Endothelial cell of umbilical vein (primary cell): ENCODE measurements around the gene OCA2. TPM values are rescaled to one million over a fixed set of nuclear protein-coding genes. Genes with fewer than 3 reads are reported as not detected.

Experiments
- BruUV-seq: library from RNA; stranded (reverse); fragments of 400-500 nt; replicated peaks from 2 replicates; lab custom pipeline; 2021; lab: Mats Ljungman, UMichigan
- CTCF ChIA-PET: fragments of 300-600, 350-600 bp; sonication (Branson Sonifier 250); formaldehyde crosslinking; loops from one replicate; lab custom pipeline; 2021; ENCODE audit warnings: antibody characterized with exemption, inconsistent platforms; lab: Charles Lee
- POLR2A ChIA-PET: fragments of 300-600, 350-600 bp; sonication (Branson Sonifier 250); formaldehyde crosslinking; loops from one replicate; lab custom pipeline; 2021; ENCODE audit warnings: antibody characterized with exemption, inconsistent platforms; lab: Charles Lee
- DNase-seq: peaks from one replicate; pipeline ENCODE4 v3.0.0-alpha.2; 2011; ENCODE audit warnings: low read depth, low spot score
- FAIRE-seq: peaks from 2 replicates; lab custom pipeline; 2011; peaks lifted over from hg19 to GRCh38; lab: Jason Lieb, UNC
- H2AFZ ChIP-seq: 2 replicates; pipeline ENCODE4 v1.6.0; 2012; ENCODE audit warnings: low read depth, low read length, control low read depth, inconsistent platforms
- H3K27ac ChIP-seq: 2 replicates; pipeline ENCODE4 v1.5.1; 2011; ENCODE audit warnings: low read depth, mild to moderate bottlenecking, control low read depth, low read length, moderate library complexity; ENCODE audit not compliant: insufficient read depth
- H3K27me3 ChIP-seq, 2 experiments: 2 replicates each; pipeline versions ENCODE4 v1.6.0 to v1.6.1; 2011; ENCODE audit warnings: low read length in 2 of 2, mixed read lengths in 1 of 2; ENCODE audit not compliant: control insufficient read depth in 2 of 2, insufficient read depth in 2 of 2
- H3K36me3 ChIP-seq, 2 experiments: 2 replicates in 1 of 2; 3 replicates in 1 of 2; pipeline ENCODE4 v1.5.1; 2011; ENCODE audit warnings: low read length in 2 of 2, mild to moderate bottlenecking in 1 of 2, moderate library complexity in 1 of 2; ENCODE audit not compliant: control insufficient read depth in 2 of 2, insufficient read depth in 2 of 2; ENCODE audit errors: extremely low read depth in 1 of 2
- H3K4me1 ChIP-seq: 3 replicates; pipeline ENCODE4 v1.5.1; 2011; ENCODE audit warnings: mild to moderate bottlenecking, low read length; ENCODE audit not compliant: control insufficient read depth, insufficient read depth; ENCODE audit errors: extremely low read depth
- H3K4me2 ChIP-seq: 2 replicates; pipeline ENCODE4 v1.6.1; 2011; ENCODE audit warnings: low read length, control low read depth, mixed read lengths; ENCODE audit not compliant: insufficient read depth
- H3K4me3 ChIP-seq, 3 experiments: fragments of 200-600 bp in 1 of 3; sonication (generic), shearing (Covaris generic) in 1 of 3; replicated peaks in 1 of 3; 2 replicates each; pipeline ENCODE4 v1.5.1; 2011 to 2016; ENCODE audit warnings: control low read depth in 3 of 3, low read length in 3 of 3, mild to moderate bottlenecking in 2 of 3, inconsistent platforms in 1 of 3, low read depth in 1 of 3, moderate library complexity in 1 of 3; ENCODE audit not compliant: insufficient read depth in 1 of 3
- H3K79me2 ChIP-seq: 2 replicates; pipeline ENCODE4 v1.6.0; 2012; ENCODE audit warnings: low read length, inconsistent platforms; ENCODE audit not compliant: control insufficient read depth, insufficient read depth
- H3K9ac ChIP-seq: replicated peaks from 2 replicates; pipeline ENCODE3; 2011; ENCODE audit warnings: low read length, control low read depth; ENCODE audit not compliant: insufficient read depth; ENCODE audit errors: extremely low read depth
- H3K9me1 ChIP-seq: replicated peaks from 3 replicates; pipeline ENCODE4 v1.6.0; 2011; ENCODE audit warnings: mild to moderate bottlenecking, low read length; ENCODE audit not compliant: control insufficient read depth, insufficient read depth; ENCODE audit errors: extremely low read depth
- H3K9me3 ChIP-seq: replicated peaks from 2 replicates; pipeline ENCODE4 v1.5.1; 2012; ENCODE audit warnings: low read length, inconsistent platforms; ENCODE audit not compliant: control insufficient read depth, insufficient read depth
- H4K20me1 ChIP-seq: replicated peaks from 2 replicates; pipeline ENCODE3; 2011; ENCODE audit warnings: mild to moderate bottlenecking, low read length; ENCODE audit not compliant: control insufficient read depth, insufficient read depth; ENCODE audit errors: extremely low read depth
- CTCF ChIP-seq, 2 donors: IDR thresholded peaks; 1 replicate in 1 of 2; 2 replicates in 1 of 2; pipeline ENCODE4 v1.5.1; 2011; ENCODE audit warnings: low read length in 2 of 2, mild to moderate bottlenecking in 2 of 2, moderate library complexity in 2 of 2, control low read depth in 1 of 2, inconsistent platforms in 1 of 2, low read depth in 1 of 2; ENCODE audit not compliant: insufficient read depth in 1 of 2; ENCODE audit errors: extremely low read depth in 1 of 2
- EZH2 ChIP-seq: IDR thresholded peaks from 2 replicates; pipeline ENCODE4 v1.6.1; 2012; ENCODE audit warnings: borderline replicate concordance, low read depth, mild to moderate bottlenecking, moderate library complexity, low read length, inconsistent platforms; ENCODE audit not compliant: severe bottlenecking
- FOS ChIP-seq: IDR thresholded peaks from 2 replicates; pipeline ENCODE4 v1.6.1; 2011; ENCODE audit warnings: mild to moderate bottlenecking, low read length, moderate library complexity, borderline replicate concordance; ENCODE audit not compliant: insufficient read depth
- GATA2 ChIP-seq: IDR thresholded peaks from 2 replicates; pipeline ENCODE4 v1.7.0; 2011; ENCODE audit warnings: low read depth, mild to moderate bottlenecking, moderate library complexity, mixed read lengths, low read length; ENCODE audit not compliant: insufficient read length, insufficient read depth
- JUN ChIP-seq: IDR thresholded peaks from 2 replicates; pipeline ENCODE4 v1.6.1; 2011; ENCODE audit warnings: borderline replicate concordance, low read depth; ENCODE audit not compliant: insufficient read length, insufficient read depth
- MAX ChIP-seq: IDR thresholded peaks from 2 replicates; pipeline ENCODE4 v1.6.1; 2011; ENCODE audit not compliant: insufficient read depth, insufficient read length
- MYC ChIP-seq: IDR thresholded peaks from one replicate; pipeline ENCODE4 v1.6.1; 2011; ENCODE audit warnings: mild to moderate bottlenecking, low read depth, low read length
- POLR2A ChIP-seq: IDR thresholded peaks from 2 replicates; pipeline ENCODE4 v1.6.1; 2012; ENCODE audit warnings: low read depth, mild to moderate bottlenecking, control low read depth, low read length
- POLR2AphosphoS5 ChIP-seq: IDR thresholded peaks from 2 replicates; pipeline ENCODE4 v1.6.1; 2012; ENCODE audit warnings: low read depth, mild to moderate bottlenecking, control low read depth, low read length, moderate library complexity; ENCODE audit not compliant: insufficient read depth
- dilution Hi-C: fragments of 300-500 bp; cut with MboI; formaldehyde crosslinking; loops from one replicate; pipeline ENCODE4 v1.15.0; 2019; ENCODE audit warnings: low sequenced_read_pairs; ENCODE audit not compliant: extremely low pct_ligation_motif_present
- intact Hi-C: fragments of 100-400 bp; cut with micrococcal nuclease; formaldehyde crosslinking; loops from one replicate; pipeline ENCODE4 v1.10.0; 2022
- polyA plus RNA-seq, 4 experiments: library from polyadenylated mRNA; depleted of rRNA in 3 of 4; stranded (reverse) in 3 of 4; unstranded in 1 of 4; fragments of >200 nt; gene quantifications; 2 replicates each; pipeline versions ENCODE4 v1.2.1 to v1.2.3, GENCODE V29; 2011 to 2012; ENCODE audit warnings: missing spikeins in 1 of 4
- total RNA-seq: library from RNA; stranded (reverse); gene quantifications from 2 replicates; pipeline ENCODE4 v1.2.3, GENCODE V29; 2021

OCA2 gene
- total and polyA plus RNA-seq, 2 donors (not counting 3 experiments of a cell fraction or from before 2014, with no cell fraction given): not detected

- Histone ChIP-seq H3K27me3 (no peaks in the 10 kb centered on the region), H4K20me1 (no peaks in the 10 kb centered on the region), H3K4me2 (no peak overlapping the region), H3K4me3 (no peak overlapping the region), H3K27ac (no peak overlapping the region), H3K79me2 (no peaks in the 10 kb centered on the region), H3K9me1 (no peaks in the 10 kb centered on the region), H3K9ac (no peak overlapping the region), H3K4me1 (no peaks in the 10 kb centered on the region), H3K36me3 (no peaks in the 10 kb centered on the region), H2AFZ (no peak overlapping the region), H3K9me3 (peaks cover 5% of the 10 kb centered on the region)
- dilution Hi-C loops (no loop called here), intact Hi-C loops (no loop called here)
- TF ChIP-seq MAX (no peak), GATA2 (no peak), POLR2AphosphoS5 (no peak), CTCF (IDR thresholded peaks at IDR 0.05; ENCODE audit: extremely low read depth in 1 of 2, insufficient read depth in 1 of 2, low read depth in 1 of 2, low read length in 2 of 2) (no peak), JUN (no peak), FOS (no peak), EZH2 (no peak), POLR2A (no peak), MYC (no peak)
- DNase-seq (no peak), FAIRE-seq (no peak)
- POLR2A ChIA-PET: no interaction called here
- no TSS peak for BruUV-seq
- CTCF ChIA-PET: no interaction called here
Observed at GRCh38 chr15:28013480-28013879, 85.6 kb downstream of the OCA2 start.
